Middle frontal gyrus (tissue), 1 donor: ENCODE measurements around the gene GSTA5.
"Not testable (repeated sequence)": the region's sequence is repeated elsewhere in the genome, so short reads cannot be mapped to it uniquely, and the experiment has no call there.

Experiments used
- DNase-seq: peaks from one replicate; pipeline ENCODE4 v3.0.0-alpha.2; 2015; ENCODE audit warnings: low spot score; ENCODE audit errors: extremely low spot score

Gene GSTA5

DNA sequence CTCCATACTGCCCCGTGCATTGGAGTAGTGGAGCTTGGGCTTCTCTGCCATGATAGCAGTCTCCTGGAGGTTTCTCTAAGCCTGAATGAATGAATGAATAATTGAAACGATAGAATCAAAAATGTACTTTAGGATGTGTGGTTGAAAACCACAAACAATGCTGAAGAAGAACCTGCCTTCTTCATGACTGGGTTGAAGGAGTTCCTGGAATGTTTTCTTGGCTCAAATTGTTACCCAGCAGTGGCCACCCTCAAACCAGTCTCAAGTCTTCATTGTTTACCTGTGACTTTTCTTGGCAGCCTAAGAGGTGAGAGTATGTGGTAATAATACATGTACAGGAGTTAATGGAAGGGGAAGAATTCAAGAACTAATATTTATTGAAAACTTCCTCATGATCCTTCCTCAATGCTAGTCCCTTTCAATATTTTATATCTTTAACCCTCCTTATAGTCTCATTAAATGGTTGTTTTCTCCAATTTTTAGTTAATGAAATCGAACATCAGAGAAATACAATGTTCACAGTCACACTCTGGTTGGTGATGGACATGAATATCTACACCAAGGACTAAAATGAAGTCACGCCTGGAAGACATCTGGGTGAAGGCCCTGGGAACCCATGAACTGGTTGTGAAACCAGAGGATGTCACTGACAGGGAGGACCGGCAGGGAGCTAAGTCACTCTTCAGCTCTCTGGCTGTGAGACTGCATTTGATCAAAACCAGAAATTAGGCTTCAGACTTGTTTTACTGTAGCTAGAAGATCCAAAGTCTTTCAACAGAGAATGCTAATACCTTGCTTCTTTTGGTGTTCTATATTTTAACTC, at the start of gene GSTA5:
Gene GSTA5, minus strand, starts transcription at position 51 of the 823 bp plus-strand sequence.
- no peak for DNase-seq

DNA sequence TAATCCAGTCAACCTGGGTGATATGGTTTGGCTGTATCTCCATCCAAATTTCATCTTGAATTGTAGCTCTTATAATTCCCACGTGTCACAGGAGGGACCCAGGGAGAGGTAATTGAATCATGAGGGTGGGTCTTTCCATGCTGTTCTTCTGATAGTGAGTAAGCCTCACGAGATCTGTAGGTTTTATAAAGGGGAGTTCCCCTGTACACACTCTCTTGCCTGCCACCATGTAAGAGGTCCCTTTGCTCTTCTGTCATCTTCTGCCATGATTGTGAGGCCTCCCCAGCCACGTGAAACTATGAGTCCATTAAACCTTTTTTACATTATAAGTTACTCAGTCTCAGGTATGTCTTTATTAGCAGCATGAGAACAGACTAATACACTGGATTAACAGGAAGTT, 49.4 kb upstream of the GSTA5 start:
- DNase-seq, result no peak

DNA sequence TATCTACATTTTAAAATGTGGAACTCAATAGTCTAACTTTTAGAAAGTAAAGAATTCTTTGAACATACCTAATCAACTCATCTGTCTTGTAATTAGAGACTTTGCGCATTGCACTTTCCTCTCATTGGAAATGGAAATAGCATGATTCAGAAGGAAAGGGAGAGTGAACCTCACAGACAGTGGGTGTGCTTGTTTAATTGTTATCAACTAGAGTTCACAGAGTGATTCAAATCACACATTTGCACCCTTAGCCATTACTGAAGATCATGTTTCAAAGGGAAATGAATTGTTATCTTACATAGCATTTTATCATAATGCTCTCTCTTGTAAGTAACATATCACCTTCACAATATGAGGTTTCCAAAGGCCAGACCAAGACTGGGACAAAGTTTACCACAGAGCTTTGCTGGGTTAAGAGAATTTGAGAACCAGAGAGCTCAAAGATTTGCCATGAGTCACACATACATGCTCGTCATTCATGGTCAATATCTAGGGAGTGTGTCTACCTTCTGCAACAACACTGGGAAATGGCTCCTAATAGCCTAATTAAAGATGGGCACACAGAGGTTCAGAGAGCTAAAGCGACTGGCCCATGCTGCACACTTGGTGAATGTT, 47.4 kb upstream of the GSTA5 start:
- DNase-seq, result no peak

DNA sequence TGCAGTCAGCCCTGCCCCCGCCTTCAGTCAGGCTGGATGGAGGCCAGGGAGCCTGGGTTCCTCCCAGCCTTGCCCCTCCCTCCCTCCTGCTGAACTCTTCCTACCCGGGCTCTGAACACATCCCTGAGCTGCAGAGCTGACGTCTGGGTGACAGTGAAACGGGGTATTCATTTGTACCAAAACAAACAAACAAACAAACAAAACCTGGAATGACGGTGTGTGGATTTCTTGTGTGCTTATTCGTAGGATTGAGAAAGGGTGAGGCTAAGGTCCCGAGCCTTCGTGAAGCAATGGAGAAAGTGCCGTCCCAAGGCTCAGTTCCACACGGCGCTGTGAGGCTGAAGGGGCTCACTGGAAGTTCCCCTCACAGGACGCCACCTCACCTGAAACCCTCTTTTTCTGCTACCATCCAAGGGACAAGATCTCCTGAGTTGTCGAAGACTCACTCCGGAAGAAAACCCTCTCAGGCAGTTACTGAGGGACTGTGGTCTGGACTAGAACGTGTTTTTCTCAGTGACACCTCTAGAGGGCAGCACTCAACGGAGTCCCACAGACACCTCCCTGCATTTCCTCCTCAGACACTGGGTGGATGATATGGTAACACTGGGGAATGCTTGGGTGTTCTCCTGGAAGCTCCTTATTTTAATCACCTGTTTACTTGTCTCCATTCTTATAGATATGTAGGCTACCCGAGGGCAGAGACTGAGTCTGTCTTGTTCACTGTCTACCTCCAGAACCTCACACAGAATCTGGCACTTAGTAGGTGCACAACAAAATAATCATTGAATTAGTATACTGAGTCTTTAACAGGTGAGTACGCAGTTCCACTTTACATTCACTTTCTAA, 41.6 kb upstream of the GSTA5 start:
- DNase-seq, result peak; percentile 18

DNA sequence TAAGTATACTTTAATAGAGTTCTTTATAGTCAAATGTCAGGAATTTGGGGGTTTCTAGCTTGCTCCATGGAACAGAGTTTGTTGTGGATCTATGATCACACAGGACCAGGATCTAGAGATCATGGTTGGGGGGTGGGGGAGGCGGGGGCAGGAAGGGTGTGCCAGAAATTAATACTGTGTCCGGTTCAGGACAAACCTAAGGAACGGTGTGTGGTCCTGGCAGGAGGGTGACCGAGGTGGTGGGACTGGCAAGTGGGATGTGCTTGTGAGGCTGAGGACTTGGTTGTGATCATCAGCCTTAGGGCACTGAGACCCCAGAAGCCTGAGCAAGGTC, 41.0 kb upstream of the GSTA5 start:
- no peak for DNase-seq

DNA sequence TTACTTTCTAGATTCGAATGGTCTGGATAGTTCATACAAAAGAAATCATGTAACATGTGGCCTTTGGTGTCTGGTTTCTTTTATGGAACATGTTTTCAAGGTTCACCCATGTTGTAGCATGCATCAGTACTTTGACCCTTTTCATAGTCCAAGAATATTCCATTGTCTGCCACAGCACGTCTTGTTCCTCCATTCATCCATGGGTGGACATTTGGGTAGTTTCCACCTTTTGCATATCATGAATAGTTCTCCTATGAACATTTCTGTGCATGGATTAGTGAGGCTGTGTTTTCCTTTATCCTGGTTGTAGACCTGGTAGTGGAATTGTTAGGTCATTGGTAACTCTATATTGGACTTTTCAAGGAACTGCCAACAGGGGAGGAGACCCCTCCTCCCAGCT, 37.2 kb upstream of the GSTA5 start:
- DNase-seq, result no peak

DNA sequence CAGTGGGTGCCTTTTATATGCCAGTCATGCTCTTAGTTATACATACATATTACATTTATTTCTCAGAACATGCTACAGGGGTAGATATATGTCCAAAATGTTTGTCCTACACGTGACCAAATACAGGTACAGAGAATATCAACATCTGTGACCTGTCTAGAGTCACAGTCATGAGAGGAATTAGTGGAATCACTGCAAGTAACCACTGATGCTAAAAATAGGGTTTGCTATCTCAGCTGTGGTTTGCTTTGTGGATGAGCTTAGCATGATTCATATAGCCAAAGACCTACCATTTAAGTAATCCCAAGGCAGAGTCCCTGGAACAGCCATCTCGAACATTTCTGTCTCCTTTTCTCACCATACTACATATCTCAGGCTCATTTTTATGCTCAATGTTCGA, 36.6 kb upstream of the GSTA5 start:
- DNase-seq, result no peak

DNA sequence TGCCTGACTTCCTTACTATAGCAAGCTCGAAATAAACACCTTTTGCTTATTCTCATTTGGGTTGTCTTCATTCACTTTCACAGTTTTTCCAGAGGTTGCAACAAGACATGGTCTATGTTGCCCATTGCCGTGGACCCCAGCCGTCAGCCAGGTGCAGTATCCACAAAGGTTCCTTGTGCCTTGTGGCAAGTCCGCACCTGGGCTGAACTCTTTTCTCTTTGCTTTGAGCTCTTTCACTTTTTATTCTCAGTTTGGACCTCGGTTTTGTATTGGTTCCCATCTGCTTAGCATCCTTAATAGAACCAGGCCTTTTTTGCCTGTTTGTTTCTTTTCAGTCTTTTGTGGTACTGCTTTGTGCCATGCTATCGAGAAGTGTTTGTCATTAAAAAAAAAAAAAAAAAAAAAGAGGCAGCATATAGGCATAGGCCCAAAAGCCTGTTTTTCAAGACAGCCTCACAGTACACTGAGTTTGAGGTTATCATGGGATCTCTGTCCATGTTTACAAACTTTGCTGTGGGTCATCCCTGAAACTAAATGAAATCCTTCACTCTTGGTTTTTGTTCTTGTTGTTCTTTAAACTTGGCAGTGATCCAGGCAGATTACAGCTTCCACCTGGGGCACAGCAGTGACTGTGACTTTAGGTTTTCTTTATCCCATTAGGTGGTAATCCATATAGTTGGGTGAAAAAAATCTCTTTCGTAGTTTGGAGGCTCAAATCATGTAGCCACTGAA, 35.6 kb upstream of the GSTA5 start:
- no peak for DNase-seq

DNA sequence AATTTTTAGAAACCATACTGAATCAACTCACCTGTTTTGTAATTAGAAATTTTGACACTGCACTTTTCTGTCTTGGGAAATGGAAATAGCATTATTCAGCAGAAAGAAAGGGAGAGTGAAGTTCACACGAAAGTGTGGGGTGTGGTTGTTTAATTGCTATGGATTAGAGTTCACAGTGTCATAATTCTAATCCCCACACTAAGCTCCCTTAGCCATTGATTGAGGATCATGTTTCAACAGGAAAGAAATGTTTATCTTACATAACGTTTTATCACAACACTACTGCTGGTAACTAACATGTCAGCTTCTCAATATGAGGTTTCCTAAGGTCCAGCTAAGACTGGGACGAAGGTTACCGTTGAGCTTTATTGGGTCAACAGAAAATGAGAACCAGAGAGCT, 31.4 kb upstream of the GSTA5 start:
- no peak for DNase-seq

DNA sequence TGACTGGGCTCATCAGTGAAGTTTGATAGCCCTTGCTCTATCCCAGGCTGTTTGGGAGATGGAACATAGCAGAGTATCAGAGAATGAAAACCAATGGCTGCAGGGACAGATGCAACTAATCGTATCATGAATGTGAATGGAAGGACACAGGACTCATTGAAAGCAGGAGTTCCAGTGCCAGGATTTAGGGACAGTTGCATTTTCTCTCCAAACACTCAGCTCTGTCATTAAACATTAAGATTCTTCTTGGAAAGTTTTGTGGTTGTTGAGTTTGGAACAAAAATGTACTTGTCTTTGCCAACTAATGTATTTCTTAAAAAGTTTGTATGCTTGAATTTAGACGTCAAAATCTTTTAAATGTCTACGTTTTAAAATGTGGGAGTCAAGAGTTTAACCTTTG, 31.0 kb upstream of the GSTA5 start:
- no peak for DNase-seq

DNA sequence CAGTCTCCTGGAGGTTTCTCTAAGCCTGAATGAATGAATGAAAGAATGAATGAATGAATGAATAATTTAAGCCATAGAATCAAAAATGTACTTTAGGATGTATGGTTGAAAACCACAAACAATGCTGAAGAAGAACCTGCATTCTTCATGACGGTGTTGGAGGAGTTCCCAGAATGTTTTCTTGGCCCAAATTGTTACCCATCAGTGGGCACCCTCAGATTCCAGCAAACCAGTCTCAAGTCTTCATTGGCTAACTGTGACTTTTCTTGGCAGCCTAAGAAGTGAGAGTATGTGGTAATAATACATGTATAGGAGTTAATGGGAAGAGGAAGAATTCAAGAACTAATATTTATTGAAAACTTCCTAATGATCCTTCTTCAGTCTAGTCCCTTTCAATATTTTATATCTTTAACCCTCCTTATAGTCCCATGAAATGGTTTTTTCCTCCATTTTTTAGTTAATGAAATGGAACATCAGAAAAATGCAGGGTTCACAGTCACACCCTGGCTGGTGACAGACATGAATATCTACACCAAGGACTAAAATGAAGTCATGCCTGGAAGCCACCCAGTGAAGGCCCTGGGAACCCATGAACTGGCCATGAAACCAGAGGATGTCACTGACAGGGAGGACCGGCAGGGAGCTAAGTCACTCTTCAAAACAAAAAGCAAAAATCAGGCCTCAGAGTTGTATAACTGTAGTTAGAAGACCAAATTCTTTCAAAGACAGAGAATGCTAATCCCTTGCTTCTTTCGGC, 29.9 kb upstream of the GSTA5 start:
- DNase-seq, result not testable (repeated sequence)

DNA sequence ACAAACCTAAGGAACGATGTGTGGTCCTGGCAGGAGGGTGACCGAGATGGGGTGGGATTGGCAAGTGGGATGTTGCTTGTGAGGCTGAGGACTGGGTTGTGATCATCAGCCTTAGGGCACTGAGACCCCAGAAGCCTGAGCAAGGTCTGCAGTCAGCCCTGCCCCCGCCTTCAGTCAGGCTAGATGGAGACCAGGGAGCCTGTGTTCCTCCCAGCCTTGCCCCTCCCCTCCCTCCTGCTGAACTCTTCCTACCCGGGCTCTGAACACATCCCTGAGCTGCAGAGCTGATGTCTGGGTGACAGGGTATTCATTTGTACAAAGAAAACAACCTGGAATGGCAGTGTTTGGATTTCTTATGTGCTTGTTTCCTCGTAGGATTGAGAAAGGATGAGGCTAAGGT, 28.3 kb upstream of the GSTA5 start:
- not testable (repeated sequence) for DNase-seq

DNA sequence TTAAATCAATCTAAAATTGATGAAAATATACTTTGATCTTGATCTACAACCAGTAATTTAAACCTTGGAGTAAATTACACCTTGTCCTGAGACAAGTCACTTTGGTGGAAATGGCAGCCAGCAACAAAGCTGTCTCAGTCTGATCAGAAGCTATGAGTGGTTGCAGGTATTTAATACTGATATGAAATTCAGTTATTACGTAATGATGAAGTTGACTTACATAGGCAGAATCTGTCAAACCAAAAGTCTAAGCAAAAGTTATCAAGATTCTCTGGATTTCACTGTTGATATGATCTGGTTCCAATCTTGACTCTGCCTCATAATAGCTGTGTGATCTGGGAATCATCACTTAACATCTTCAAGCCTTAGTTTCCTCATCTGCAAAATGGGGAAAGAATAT, 27.6 kb upstream of the GSTA5 start:
- DNase-seq, result no peak

DNA sequence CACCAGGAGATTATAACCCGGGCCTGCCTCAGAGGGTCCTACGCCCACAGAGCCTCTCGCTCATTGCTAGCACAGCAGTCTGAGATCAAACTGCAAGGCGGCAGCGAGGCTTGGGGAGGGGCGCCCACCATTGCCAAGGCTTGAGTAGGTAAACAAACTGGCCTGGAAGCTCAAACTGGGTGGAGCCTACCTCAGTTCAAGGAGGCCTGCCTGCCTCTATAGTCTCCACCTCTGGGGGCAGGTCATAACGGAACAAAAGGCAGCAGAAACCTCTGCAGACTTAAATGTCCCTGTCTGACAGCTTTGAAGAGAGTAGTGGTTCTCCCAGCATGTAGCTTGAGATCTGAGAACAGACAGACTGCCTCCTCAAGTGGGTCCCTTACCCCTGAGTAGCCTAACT, 20.5 kb upstream of the GSTA5 start:
- DNase-seq, result not testable (repeated sequence)

DNA sequence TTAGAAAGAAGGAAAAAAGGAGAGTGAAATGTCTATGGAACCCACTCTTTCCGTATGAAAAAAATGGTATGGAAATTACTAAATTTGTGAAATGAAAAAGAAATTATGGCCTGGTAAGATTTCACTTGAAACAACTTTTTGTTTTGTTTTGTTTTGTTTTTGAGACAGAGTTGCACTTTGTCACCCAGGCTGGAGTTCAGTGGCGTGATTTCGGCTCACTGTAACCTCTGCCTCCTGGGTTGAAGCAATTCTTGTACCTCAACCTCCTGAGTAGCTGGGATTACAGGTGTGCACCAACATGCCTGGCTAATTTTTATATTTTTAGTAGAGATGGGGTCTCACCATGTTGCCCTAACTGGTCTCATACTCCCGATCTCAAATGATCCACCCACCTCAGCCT, 17.8 kb upstream of the GSTA5 start:
- no peak for DNase-seq

DNA sequence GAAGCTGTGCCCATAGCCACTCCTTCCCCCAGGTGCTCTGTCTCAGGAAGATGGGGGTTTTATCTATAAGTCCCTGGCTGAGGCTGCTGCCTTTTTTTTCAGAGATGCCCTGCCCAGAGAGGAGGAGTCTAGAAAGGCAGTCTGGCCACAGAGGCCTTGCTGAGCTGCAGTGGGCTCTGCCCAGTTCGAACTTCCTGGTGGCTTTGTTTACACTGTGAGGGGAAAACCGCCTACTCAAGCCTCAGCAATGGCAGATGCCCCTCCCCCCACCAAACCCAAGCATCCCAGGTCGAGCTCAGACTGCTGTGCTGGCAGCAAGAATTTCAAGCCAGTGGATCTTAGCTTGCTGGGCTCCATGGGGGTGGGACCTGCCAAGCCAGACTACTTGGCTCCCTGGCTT, 15.5 kb upstream of the GSTA5 start:
- not testable (repeated sequence) for DNase-seq

DNA sequence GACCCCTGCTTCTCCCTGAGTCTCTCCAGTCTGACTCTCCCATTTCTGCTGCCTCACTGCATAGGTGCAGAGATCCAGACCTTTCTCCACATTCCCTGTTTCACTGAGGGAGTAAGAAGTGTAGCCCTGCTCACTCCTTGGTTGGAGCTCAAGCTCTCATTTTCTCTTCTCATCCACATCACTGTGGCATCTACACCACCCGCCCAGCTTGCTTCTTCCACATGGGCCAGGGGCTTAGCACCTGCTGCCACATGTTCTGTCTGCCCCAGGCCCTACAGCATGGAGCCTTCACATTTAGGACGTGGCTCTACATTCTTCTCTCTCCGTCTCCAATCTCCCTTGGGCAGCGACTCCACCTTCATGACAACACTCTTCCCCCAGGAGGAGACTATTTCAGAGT, 8.5 kb upstream of the GSTA5 start:
- DNase-seq, result no peak

DNA sequence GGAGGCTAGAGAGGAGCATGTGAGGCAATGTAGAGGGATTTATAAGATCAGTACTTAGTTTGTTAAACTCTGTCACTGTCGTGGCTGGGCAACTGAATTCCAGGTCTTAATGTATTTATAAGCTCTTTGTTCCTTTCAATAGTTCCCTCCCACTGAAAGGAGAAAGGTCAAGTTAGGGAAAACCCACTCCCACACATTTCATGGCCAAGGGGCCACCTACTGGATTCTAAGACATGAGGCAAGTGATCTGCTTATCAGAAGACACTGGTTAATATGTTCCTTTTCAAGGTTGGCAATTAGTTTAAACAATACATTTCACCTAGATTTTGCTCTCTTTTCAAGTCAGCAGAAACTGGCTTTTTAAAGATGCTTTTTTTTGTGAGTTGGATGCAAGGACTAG, 5.4 kb upstream of the GSTA5 start:
- DNase-seq, result no peak

DNA sequence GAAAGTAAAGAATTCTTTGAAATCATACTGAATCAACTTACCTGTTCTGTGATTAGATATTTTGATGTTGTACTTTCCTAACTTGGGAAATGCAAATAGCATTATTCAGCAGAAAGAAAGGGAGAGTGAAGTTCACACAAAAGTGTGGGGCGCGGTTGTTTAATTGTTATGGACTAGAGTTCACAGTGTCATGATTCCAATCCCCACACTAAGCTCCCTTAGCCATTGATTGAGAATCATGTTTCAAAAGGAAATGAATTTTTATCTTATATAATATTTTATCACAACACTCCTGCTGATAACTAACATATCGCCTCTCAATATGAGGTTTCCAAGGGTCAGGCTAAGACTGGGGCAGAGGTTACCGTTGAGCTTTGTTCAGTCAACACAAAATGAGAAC, 3.0 kb upstream of the GSTA5 start:
- DNase-seq, result no peak

DNA sequence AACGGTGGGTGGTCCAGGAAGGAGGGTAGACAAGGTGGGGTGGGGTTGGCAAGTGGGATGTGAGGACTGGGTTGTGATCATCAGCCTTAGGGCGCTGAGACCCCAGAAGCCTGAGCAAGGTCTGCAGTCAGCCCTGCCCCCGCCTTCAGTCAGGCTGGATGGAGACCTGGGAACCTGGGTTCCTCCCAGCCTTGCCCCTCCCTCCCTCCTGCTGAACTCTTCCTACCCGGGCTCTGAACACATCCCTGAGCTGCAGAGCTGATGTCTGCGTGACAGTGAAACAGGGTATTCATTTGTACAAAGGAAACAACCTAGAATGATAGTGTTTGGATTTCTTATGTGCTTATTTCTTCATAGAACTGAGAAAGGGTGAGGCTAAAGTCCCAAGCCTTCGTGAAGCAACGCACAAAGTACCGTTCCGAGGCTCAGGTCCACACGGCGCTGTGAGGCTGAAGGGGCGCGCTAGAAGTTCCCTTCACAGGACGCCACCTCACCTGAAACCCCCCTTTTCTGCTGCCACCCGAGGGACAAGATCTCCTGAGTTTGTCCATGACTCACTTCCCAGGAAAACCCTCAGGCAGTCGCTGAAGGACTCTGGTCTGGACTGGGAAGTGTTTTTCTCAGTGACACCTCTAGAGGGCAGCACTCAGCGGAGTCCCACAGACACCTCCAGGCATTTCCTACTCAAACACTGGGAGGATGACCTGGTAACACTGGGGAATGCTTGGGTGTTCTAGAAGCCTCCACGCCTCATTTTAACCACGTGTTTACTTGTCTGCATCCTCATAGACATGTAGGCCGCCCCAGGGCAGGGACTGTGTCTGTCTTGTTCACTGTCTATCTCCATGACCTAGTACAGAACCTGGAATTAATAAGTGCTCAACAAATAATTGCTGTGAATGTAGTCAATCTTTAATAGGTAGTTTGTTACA, 1.2 kb downstream of the GSTA5 start:
- no peak for DNase-seq
